Psoas muscle (tissue), 8 donors: ENCODE results near the gene SUGP2. TPM values are rescaled to one million over a fixed set of nuclear protein-coding genes. Genes with fewer than 3 reads are reported as not detected.

ENCODE experiments used
- ATAC-seq, 4 donors: fragments of 200-7000 bp; cut with Tn5 transposase; one replicate each; pipeline ENCODE4 v1.9.1; 2020; ENCODE audit warnings: moderate library complexity in 3 of 4, mild to moderate bottlenecking in 2 of 4
- DNase-seq, 2 donors: peaks; one replicate each; pipeline ENCODE4 v3.0.0-alpha.2; 2020
- H3K27ac ChIP-seq: fragments of 200-600 bp; one replicate; pipeline ENCODE4 v1.8.0; 2022
- H3K27me3 ChIP-seq, 3 donors: fragments of 200-600 bp in 1 of 3; one replicate each; pipeline versions ENCODE4 v1.6.1 to v1.8.0; 2013 to 2022; ENCODE audit warnings: low read length in 2 of 3, mild to moderate bottlenecking in 2 of 3, moderate library complexity in 1 of 3; ENCODE audit not compliant: insufficient read depth in 3 of 3
- H3K36me3 ChIP-seq, 2 donors: fragments of 200-600 bp in 1 of 2; one replicate each; pipeline versions ENCODE4 v1.6.1 to v1.8.0; 2013 to 2022; ENCODE audit warnings: low read depth in 1 of 2, mild to moderate bottlenecking in 1 of 2, moderate library complexity in 1 of 2; ENCODE audit not compliant: insufficient read depth in 1 of 2
- H3K4me1 ChIP-seq: fragments of 200-600 bp; one replicate; pipeline ENCODE4 v1.8.0; 2022
- H3K4me3 ChIP-seq: fragments of 200-600 bp; one replicate; pipeline ENCODE4 v1.8.0; 2022; ENCODE audit warnings: mild to moderate bottlenecking
- H3K9me3 ChIP-seq: fragments of 200-600 bp; one replicate; pipeline ENCODE4 v1.8.0; 2022
- WGBS, 3 donors: extraction: QIAGEN DNeasy Blood & Tissue Kit; methylation state at CpG; one replicate each; pipeline versions ENCODE4 v1.1.6 to v1.1.7; 2013; 5-methylcytosine and 5-hydroxymethylcytosine counted together
- intact Hi-C, 2 donors: fragments of 100-400 bp; cut with DNase I; formaldehyde crosslinking; loops; one replicate each; pipeline versions ENCODE4 v1.11.0 to v1.14.2; 2022
- long read RNA-seq, 2 donors: library from polyadenylated mRNA; unstranded; transcript quantifications; one replicate each; pipeline ENCODE4 v2.0.0, GENCODE V29; 2021
- polyA plus RNA-seq, 3 donors: library from polyadenylated mRNA; stranded (reverse); fragments of 200-250 nt; gene quantifications; one replicate each; pipeline ENCODE4 v1.2.3, GENCODE V29; 2013
- total RNA-seq, 4 donors: library from RNA; stranded (reverse); fragmentation: NEBNext Ultra II Directional in 2 of 4; extraction: Animal tissue kit (Norgen Biotek cat#: 25700) in 2 of 4; gene quantifications; one replicate each; pipeline versions ENCODE4 v1.2.1 to v1.2.4, GENCODE V29; 2021 to 2023
- TF ChIP-seq, protein P1 (sequence below): fragments of 200-600 bp; IDR thresholded peaks from one replicate; pipeline ENCODE4 v1.8.0; 2022; ENCODE audit warnings: antibody characterized with exemption
- donor health status: healthy with polysubstance abuse.
- donor health status: DM: no; HTN: no; CAD: no; lungs with moderate emphysema.
- donor health status: Bipolar disorder and iron deficiency.
- donor health status: healthy.
- donor health status: DM: yes; HTN: yes; CAD: no.
- donor health status: DM: no; HTN: no; CAD: no.
- donor health status: DM: no; HTN: no; CAD: no.
- donor health status: DM: yes; HTN: yes; CAD: no.

The SUGP2 gene
- total RNA-seq = 10 to 100 TPM; 41.3 to 53.3 (median 48.1) TPM
- 10 to 100 TPM; 31.8 to 45.3 (median 34.4) TPM for polyA plus RNA-seq
- long read RNA-seq, donor 1, full-length matches to known transcripts = 11 of 38 reads
- long read RNA-seq, donor 1, partial matches to known transcripts = 7 of 38 reads
- long read RNA-seq, donor 1, other reads (novel, unspliced or antisense) = 20 of 38 reads
- long read RNA-seq, donor 2, full-length matches to known transcripts = 24 of 74 reads
- long read RNA-seq, donor 2, partial matches to known transcripts = 15 of 74 reads
- long read RNA-seq, donor 2, other reads (novel, unspliced or antisense) = 35 of 74 reads

DNA sequence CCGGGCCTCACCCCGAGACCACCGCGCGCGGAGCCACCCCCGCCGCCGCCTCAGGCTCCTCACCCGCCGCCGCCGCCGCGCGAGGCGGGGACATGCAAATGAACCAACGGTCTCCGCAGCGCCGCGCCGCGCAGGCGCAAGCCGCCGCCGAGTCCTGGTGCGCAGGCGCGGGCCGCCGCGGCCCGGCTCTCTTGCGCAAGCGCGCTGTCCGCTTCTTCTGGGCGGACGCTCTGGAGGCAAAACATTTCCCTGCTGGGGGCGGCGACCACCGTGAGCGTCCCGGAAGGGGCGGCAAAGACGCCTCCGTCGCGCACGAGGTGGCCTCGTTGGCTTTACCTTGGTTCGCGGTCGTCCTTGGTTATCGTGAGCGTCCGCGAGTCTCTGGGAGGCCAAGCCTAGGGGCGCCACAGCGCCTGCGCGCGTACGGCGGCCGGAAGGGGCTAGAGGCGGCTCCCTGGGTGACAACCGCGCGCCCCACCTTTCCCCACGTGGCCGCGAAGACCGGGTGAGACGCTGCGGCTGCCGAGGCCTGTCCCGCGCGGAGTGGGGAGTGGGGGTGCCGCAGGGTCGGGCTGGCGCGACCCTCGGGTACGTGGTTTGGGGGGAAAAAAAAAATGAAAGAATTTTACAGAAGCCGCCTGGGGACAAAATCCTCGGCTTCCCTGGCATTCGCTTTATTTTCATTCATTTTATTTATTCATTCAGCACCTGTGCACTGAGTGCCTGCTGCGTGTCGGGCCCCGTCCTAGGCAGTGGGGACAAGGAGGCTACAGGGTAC is at the start of gene SUGP2, which contains the start of gene ARMC6:
TSS of gene SUGP2 (minus strand) at position 92 of the 778 bp plus-strand sequence. CDS start 2,446 bp downstream, outside the sequence.
TSS of gene ARMC6 (plus strand) at position 178 of the 778 bp plus-strand sequence. CDS start 607 bp downstream, outside the sequence.
- 0 to 1% (median 0%) methylated on average over 69 to 94 of the region's 94 CpGs for WGBS, 3 donors
- peaks cover 25% of the 10 kb centered on the region for H3K4me1 ChIP-seq
- intact Hi-C loops = no loop called here
- DNase-seq (peak; percentile 87 to 93), ATAC-seq (peak; percentile 86 to 90 (median 88))
- TF ChIP-seq, protein P1, sequence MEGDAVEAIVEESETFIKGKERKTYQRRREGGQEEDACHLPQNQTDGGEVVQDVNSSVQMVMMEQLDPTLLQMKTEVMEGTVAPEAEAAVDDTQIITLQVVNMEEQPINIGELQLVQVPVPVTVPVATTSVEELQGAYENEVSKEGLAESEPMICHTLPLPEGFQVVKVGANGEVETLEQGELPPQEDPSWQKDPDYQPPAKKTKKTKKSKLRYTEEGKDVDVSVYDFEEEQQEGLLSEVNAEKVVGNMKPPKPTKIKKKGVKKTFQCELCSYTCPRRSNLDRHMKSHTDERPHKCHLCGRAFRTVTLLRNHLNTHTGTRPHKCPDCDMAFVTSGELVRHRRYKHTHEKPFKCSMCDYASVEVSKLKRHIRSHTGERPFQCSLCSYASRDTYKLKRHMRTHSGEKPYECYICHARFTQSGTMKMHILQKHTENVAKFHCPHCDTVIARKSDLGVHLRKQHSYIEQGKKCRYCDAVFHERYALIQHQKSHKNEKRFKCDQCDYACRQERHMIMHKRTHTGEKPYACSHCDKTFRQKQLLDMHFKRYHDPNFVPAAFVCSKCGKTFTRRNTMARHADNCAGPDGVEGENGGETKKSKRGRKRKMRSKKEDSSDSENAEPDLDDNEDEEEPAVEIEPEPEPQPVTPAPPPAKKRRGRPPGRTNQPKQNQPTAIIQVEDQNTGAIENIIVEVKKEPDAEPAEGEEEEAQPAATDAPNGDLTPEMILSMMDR = peak; percentile 10
- H3K27me3 ChIP-seq = no peaks in the 10 kb centered on the region
- no peaks in the 10 kb centered on the region for H3K9me3 ChIP-seq
- H3K4me3 ChIP-seq = peak within 1 kb of the TSS; percentile 89
- peaks cover 0 to 33% of the 10 kb centered on the region in 2 donors for H3K36me3 ChIP-seq
- peak within 1 kb of the TSS; percentile 99 for H3K27ac ChIP-seq

- H3K27ac ChIP-seq = peak overlapping the region; percentile 41
- peak; percentile 57 to 69 for DNase-seq
- 38 to 56% (median 42%) methylated on average over 16 of the region's 16 CpGs for WGBS, 3 donors
Observed at GRCh38 chr19:19081642-19082151, 48.4 kb upstream of the SUGP2 start.

GRCh38 chr19:19079571-19079970 is 46.3 kb upstream of the SUGP2 start:
- WGBS, 3 donors = 99 to 100% (median 100%) methylated on average over 1 of the region's 1 CpG

More at GRCh38 chr19:19081642-19082151, 48.4 kb upstream of the SUGP2 start:
- TF ChIP-seq, protein P1 = no peak
- Histone ChIP-seq H3K4me1 (peaks cover 4% of the 10 kb centered on the region), H3K27me3 (no peaks in the 10 kb centered on the region), H3K4me3 (no peak overlapping the region), H3K9me3 (no peaks in the 10 kb centered on the region), H3K36me3 (peaks cover 0 to 21% of the 10 kb centered on the region in 2 donors)
- intact Hi-C loops = no loop called here
- peak; percentile 45 to 72 (median 58) for ATAC-seq

GRCh38 chr19:19078801-19079200 is 45.5 kb upstream of the SUGP2 start:
- DNase-seq (no peak), ATAC-seq (no peak)
- H3K4me3 ChIP-seq = no peak overlapping the region
- intact Hi-C loops = no loop called here
- TF ChIP-seq, protein P1 = no peak
- H3K27ac ChIP-seq = no peak overlapping the region
- H3K36me3 ChIP-seq = peaks cover 0 to 31% of the 10 kb centered on the region in 2 donors
- H3K9me3 ChIP-seq = no peaks in the 10 kb centered on the region
- peaks cover 9% of the 10 kb centered on the region for H3K4me1 ChIP-seq
- no peaks in the 10 kb centered on the region for H3K27me3 ChIP-seq
- 94 to 97% (median 97%) methylated on average over 6 of the region's 6 CpGs for WGBS, 3 donors

More at GRCh38 chr19:19079571-19079970, 46.3 kb upstream of the SUGP2 start:
- Histone ChIP-seq H3K4me3 (no peak overlapping the region), H3K4me1 (peaks cover 4% of the 10 kb centered on the region), H3K9me3 (no peaks in the 10 kb centered on the region), H3K27me3 (no peaks in the 10 kb centered on the region), H3K27ac (no peak overlapping the region), H3K36me3 (peaks cover 0 to 28% of the 10 kb centered on the region in 2 donors)
- ATAC-seq (no peak), DNase-seq (no peak)
- intact Hi-C loops = no loop called here
- TF ChIP-seq, protein P1 = no peak
